Measurements from ENCODE around the gene AGPAT1. TPM values are rescaled to one million over a fixed set of nuclear protein-coding genes. Genes with fewer than 3 reads are reported as not detected.

AGPAT1 gene
- total and polyA plus RNA-seq, 2 of the 13 experiments (the other 11 are each of a cell fraction or from before 2014, with no cell fraction given): 51.3 to 139 TPM

DNA sequence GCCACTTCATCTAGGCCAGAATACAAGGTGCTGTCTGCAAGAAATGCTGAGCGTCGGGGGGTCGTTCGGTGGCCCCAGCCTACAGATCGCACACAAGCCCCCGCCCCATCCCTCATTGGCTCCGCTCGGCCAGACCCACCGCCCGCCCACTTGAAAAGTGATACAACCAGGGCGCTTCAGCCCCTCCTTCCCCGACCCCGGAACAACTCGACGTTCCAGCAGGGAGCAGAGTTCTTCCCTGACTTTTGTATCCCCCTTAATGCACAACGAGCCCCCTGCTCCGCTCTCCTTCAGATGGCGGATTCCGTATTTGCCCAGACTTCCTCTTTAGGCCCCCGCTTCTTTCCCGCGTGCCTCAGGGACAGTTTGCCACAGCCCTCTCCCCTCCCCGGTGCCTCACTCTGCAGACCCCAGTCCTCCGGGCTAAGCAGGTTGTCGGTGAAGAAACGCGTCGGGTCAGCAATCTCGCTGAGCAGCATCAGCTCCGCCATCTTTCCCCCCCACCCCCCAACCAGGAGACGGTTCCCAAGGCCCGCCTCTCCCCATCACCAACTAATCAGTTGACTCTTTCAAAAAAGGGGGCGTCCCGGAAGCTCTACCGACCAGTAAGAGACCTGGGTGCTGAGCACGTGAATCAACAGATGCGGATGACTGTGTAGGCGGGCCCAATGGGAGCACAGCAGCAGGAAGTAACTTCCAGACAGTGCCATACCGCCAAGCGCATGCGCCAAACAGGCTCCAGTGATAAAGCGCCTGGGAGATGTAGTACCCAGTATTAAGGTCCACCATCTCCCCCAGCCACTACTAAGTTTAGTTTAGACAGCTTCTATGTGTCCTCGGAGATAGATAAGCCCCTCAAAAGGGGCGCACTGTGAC, 47.9 kb downstream of the AGPAT1 start, which contains the start of gene ATF6B (continued):
- TF ChIP-seq, protein P1, sequence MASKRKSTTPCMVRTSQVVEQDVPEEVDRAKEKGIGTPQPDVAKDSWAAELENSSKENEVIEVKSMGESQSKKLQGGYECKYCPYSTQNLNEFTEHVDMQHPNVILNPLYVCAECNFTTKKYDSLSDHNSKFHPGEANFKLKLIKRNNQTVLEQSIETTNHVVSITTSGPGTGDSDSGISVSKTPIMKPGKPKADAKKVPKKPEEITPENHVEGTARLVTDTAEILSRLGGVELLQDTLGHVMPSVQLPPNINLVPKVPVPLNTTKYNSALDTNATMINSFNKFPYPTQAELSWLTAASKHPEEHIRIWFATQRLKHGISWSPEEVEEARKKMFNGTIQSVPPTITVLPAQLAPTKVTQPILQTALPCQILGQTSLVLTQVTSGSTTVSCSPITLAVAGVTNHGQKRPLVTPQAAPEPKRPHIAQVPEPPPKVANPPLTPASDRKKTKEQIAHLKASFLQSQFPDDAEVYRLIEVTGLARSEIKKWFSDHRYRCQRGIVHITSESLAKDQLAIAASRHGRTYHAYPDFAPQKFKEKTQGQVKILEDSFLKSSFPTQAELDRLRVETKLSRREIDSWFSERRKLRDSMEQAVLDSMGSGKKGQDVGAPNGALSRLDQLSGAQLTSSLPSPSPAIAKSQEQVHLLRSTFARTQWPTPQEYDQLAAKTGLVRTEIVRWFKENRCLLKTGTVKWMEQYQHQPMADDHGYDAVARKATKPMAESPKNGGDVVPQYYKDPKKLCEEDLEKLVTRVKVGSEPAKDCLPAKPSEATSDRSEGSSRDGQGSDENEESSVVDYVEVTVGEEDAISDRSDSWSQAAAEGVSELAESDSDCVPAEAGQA (IDR thresholded peaks at IDR 0.05; ENCODE audit: low read depth): 0 out of 2 replicates have a peak, but pooled peaks have one; percentile 31
- TF ChIP-seq, protein P1 (CRISPR knock-in tag; IDR thresholded peaks at IDR 0.05; ENCODE audit: borderline replicate concordance): no peak
- TF ChIP-seq ZNF782 (CRISPR knock-in tag; IDR thresholded peaks at IDR 0.05; ENCODE audit: borderline replicate concordance) (peak; percentile 74; the same call in 1 of the 2 replicates), ZNF672 (CRISPR knock-in tag; IDR thresholded peaks at IDR 0.05) (no peak), ATM (IDR thresholded peaks at IDR 0.05; ENCODE audit: borderline replicate concordance) (no peak), ZFYVE20 (CRISPR knock-in tag; IDR thresholded peaks at IDR 0.05; ENCODE audit: borderline replicate concordance, low read depth) (no peak), SOX5 (CRISPR knock-in tag; IDR thresholded peaks at IDR 0.05; ENCODE audit: borderline replicate concordance) (no peak), ZNF230 (CRISPR knock-in tag; IDR thresholded peaks at IDR 0.05) (peak; percentile 94), JDP2 (CRISPR knock-in tag; IDR thresholded peaks at IDR 0.05; ENCODE audit: borderline replicate concordance) (no peak), TOE1 (CRISPR knock-in tag; IDR thresholded peaks at IDR 0.05) (no peak), TAF15 (IDR thresholded peaks at IDR 0.05; ENCODE audit: low read depth, low read length, poor library complexity, severe bottlenecking) (no peak), ZBTB1 (CRISPR knock-in tag; IDR thresholded peaks at IDR 0.05; ENCODE audit: borderline replicate concordance) (no peak), HDAC2 (CRISPR knock-in tag; IDR thresholded peaks at IDR 0.05) (0 out of 2 replicates have a peak, but pooled peaks have one; percentile 25), EZH2 (conservative IDR thresholded peaks at IDR 0.05; ENCODE audit: low read depth, low read length) (no peak), ARID2 (CRISPR knock-in tag; IDR thresholded peaks at IDR 0.05; ENCODE audit: borderline replicate concordance) (no peak), ZNF547 (CRISPR knock-in tag; IDR thresholded peaks at IDR 0.05) (no peak)
- TF ChIP-seq, protein P2, sequence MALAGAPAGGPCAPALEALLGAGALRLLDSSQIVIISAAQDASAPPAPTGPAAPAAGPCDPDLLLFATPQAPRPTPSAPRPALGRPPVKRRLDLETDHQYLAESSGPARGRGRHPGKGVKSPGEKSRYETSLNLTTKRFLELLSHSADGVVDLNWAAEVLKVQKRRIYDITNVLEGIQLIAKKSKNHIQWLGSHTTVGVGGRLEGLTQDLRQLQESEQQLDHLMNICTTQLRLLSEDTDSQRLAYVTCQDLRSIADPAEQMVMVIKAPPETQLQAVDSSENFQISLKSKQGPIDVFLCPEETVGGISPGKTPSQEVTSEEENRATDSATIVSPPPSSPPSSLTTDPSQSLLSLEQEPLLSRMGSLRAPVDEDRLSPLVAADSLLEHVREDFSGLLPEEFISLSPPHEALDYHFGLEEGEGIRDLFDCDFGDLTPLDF (CRISPR knock-in tag; IDR thresholded peaks at IDR 0.05): no peak
- TF ChIP-seq, protein P3, sequence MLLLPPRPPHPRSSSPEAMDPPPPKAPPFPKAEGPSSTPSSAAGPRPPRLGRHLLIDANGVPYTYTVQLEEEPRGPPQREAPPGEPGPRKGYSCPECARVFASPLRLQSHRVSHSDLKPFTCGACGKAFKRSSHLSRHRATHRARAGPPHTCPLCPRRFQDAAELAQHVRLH (CRISPR knock-in tag; IDR thresholded peaks at IDR 0.05; ENCODE audit: borderline replicate concordance, low read depth): peak; percentile 24; the same call in 1 of the 2 replicates
- TF ChIP-seq, protein P4, sequence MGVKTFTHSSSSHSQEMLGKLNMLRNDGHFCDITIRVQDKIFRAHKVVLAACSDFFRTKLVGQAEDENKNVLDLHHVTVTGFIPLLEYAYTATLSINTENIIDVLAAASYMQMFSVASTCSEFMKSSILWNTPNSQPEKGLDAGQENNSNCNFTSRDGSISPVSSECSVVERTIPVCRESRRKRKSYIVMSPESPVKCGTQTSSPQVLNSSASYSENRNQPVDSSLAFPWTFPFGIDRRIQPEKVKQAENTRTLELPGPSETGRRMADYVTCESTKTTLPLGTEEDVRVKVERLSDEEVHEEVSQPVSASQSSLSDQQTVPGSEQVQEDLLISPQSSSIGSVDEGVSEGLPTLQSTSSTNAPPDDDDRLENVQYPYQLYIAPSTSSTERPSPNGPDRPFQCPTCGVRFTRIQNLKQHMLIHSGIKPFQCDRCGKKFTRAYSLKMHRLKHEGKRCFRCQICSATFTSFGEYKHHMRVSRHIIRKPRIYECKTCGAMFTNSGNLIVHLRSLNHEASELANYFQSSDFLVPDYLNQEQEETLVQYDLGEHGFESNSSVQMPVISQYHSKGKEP (CRISPR knock-in tag; IDR thresholded peaks at IDR 0.05): no peak
